22Rv1 (cell line): ENCODE data around the gene LZTS2.

ENCODE experiments used
- H3K27ac ChIP-seq: fragments of 450-650 bp; 2 replicates; pipeline ENCODE4 v1.5.1; 2017
- ZFX ChIP-seq: fragments of 450-650 bp; IDR thresholded peaks from 2 replicates; pipeline ENCODE4 v1.6.1; 2017; ENCODE audit warnings: antibody characterized with exemption, borderline replicate concordance
- TF ChIP-seq, protein P1 (sequence below): fragments of 450-650 bp; IDR thresholded peaks from 2 replicates; pipeline ENCODE4 v1.5.1; 2017; ENCODE audit warnings: mild to moderate bottlenecking

Gene LZTS2

DNA sequence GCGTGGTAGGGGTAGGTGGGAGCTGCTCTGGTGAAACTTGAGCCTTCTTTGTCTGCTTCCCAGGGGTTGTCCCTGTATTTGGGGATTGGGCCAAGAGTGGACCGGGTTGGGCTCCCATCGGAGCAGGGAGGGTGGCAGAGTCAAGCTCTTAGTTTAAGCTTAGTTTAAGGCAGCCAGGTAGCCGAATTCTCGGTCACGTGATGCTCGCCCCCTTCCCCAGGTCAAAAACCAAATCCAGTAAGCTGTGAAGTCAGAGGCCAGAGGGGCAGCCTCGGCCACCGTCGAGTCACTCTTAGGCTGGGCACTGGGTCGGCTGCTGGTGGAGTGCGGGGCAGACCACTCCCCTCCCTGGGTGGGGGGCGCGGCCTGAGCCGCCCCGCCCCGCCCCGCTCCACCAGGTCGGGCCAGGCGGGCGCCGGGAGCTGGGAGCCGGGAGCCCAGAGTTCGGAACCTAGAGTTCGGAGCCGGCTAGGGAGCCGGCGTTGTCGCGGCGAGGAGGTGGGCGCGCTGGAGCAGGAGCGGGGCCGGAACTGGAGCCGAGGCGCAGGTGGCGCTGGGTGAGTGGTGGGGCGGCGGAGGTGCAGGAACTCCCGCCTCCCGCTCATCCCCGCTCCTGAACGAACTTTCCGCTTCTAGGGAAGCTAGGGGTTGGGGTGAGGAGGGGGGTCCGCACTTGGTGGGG, 2.8 kb upstream of the LZTS2 start:
- peak overlapping the region; percentile 96 for H3K27ac ChIP-seq
- TF ChIP-seq, protein P1, sequence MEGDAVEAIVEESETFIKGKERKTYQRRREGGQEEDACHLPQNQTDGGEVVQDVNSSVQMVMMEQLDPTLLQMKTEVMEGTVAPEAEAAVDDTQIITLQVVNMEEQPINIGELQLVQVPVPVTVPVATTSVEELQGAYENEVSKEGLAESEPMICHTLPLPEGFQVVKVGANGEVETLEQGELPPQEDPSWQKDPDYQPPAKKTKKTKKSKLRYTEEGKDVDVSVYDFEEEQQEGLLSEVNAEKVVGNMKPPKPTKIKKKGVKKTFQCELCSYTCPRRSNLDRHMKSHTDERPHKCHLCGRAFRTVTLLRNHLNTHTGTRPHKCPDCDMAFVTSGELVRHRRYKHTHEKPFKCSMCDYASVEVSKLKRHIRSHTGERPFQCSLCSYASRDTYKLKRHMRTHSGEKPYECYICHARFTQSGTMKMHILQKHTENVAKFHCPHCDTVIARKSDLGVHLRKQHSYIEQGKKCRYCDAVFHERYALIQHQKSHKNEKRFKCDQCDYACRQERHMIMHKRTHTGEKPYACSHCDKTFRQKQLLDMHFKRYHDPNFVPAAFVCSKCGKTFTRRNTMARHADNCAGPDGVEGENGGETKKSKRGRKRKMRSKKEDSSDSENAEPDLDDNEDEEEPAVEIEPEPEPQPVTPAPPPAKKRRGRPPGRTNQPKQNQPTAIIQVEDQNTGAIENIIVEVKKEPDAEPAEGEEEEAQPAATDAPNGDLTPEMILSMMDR: no peak
- TF ChIP-seq ZFX: no peak

DNA sequence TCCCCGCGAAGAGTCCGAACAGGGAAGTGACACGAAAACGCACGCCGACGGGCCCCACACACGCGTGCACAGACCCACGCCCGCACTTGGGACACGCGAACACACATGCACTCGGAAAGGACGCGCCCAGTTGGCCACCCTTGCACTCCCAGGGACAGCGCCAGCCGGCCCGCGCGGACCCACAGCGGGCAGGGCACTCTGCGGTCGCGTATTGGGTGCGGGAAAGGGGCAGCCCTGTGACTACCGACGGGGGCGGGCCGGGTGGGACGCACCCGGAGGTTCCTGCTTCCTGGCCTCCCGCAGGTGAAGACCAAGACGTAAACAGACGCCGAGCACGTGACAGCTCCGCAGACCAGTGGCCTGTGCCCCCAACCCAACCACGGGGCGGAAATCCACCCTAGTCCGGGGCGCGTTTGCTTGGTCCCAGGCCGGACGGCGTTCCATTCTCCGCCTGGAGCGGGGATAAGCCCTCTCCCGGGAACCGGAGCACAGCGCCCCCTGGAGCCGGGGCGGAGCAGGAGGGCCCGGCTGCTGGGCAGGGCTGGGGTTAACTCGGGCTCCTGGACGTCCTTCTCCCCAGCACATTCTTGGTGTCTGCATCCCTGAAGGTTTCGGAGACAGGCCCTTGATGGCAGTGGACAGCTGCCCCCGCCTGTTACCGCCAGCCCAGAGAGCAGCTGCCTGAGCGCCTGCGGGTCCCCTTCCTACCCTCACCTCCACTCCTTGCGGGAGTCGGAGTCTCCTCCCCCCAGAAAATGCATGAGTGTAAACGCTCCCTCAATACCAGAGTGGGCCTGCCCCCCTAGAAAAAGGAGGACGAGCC, 2.0 kb upstream of the LZTS2 start:
- TF ChIP-seq, protein P1: peak; percentile 91
- no peak for TF ChIP-seq ZFX
- H3K27ac ChIP-seq: peak overlapping the region; percentile 96

DNA sequence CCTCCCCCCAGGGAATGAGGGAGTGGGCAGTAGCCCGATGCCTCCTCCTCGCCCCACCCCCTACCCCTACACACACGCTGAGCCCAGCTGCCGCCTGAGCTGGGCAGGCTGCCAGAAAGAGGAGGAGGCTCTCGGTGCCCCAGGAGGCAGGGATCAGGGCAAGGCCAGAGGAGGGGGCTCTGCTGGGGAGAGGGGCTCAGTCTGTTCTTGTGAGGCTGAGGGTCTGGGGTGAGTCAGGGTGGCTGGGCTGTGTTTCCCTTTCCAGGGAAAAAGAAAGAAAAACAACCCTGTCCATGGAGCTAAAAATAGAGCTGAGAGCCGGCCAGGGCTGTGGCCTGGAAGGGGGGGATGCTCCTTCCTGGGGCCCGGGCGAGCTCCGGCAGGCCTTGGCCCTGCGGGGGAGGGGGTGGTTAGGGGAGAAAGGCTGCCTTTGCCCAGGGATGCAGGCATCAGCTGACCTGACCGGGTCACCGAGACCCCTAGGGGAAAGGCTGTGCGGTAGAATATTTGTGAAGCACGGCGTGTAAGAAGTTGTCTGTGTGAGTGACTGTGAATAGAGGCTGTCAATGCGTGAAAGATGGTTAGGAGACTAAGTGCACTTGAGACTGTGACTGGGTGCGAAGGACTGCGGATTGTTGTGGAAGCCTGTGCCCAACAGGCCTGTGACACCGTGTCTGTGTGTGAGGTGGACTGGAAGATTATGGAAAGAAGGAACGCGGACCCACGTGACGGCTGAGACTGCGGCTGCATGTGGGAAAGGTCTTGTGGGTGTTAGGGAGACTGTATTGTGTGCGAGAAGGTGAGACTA, 1.2 kb upstream of the LZTS2 start:
- no peak for TF ChIP-seq ZFX
- TF ChIP-seq, protein P1: no peak
- peak overlapping the region; percentile 96 for H3K27ac ChIP-seq

DNA sequence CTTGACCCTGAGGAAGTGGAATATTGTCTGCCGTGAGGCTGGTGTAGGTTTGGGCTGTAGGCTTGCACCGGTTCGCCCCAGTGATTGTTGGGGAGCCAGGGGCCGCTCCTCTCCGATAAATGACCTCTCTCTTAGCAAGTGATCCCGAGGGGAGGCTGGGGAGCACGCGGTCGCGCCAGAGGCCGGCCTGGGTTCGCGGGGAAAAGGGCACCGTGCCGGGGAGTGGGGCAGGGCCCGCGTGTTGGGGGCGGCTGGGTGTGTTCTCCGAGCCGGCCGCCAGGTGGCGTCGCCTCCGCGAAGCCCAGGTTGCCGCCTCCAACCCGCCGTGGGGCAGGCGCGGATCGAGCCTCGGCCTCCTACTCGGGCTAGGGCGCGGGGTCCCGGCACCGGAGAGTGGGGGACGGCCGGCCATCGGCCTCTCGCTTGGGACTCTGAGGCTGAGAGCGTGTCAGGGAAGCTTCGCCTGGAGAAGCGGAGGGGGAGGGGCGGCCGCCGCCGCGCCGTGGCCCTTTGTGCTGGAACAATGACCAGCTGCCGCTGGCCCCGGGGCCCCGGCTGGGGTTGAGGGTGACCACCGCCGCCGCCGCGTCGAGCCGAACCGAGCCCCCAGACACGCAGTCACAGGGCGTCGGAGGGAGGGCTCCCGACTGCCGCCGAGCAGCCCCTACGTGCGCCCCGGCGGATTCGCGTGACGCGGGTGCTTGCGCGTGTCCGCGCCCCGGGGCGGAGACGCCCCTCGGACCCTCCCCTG, 442 bp upstream of the LZTS2 start:
- TF ChIP-seq ZFX: no peak
- TF ChIP-seq, protein P1: peak; percentile 95

DNA sequence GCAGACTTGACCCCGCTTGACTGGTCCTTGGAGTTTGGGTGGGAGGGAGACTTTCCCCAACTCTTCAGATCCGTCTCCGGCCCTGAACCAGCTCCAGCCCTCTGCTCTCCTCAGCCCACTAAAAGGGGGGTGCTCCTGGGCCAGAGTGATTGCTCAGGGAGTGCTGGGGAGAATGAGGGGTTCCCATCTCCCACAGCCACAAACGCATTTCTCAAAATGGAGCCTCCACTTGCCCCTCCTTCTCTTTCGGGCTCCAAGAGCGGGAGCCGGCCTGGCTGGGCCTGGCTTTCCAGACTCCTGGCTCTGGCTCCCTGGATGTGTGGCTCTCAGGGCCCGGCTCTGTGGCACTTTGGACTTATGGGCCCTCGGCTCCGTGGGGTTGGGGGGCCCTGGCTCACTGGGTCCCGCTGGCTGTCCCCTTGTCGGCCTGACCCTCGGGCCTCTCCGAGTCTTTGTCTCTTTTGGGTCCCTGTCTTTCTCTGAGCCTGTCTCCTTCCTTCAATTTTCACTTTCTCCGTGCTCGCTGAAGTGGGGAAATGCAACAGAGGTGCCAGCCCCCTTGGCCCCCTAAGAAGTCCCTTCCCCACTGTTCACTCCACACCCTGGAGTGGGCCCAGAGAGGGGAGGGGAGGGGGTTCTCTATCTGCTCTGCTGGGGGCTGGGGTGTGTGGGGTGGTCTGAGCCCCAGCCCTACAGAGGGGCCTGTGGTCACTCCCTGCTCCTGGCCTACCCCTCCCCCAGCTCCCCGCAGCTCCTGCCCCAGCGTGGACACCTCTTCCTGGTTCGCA, 713 bp downstream of the LZTS2 start:
- TF ChIP-seq, protein P1: no peak
- TF ChIP-seq ZFX: no peak
- peak overlapping the region; percentile 96 for H3K27ac ChIP-seq

More for the DNA sequence above, 442 bp upstream of the LZTS2 start:
- H3K27ac ChIP-seq: peak overlapping the region; percentile 96
